Small intestine (tissue), 7 donors: ENCODE measurements around the gene PLCD1. TPM values are rescaled to one million over a fixed set of nuclear protein-coding genes. Genes with fewer than 3 reads are reported as not detected.

ENCODE experiments used
- DNase-seq, 2 donors: peaks; one replicate each; pipeline versions ENCODE4 v3.0.0 to v3.0.0-alpha.2; 2013
- FAIRE-seq: peaks from 2 replicates; lab custom pipeline; 2012; peaks lifted over from hg19 to GRCh38; lab: Jason Lieb, UNC
- H3K27ac ChIP-seq, 3 donors: one replicate each; pipeline ENCODE4 v1.5.1; 2013; ENCODE audit warnings: low read length in 2 of 3, mild to moderate bottlenecking in 2 of 3, control low read depth in 1 of 3, inconsistent platforms in 1 of 3, low read depth in 1 of 3, moderate library complexity in 1 of 3
- H3K27me3 ChIP-seq, 3 donors: one replicate each; pipeline ENCODE4 v1.6.1; 2013; ENCODE audit warnings: low read length in 3 of 3, inconsistent platforms in 1 of 3; ENCODE audit not compliant: control insufficient read depth in 3 of 3, insufficient read depth in 3 of 3
- H3K36me3 ChIP-seq, 3 donors: one replicate each; pipeline ENCODE4 v1.6.1; 2013; ENCODE audit warnings: low read length in 3 of 3, inconsistent platforms in 1 of 3, low read depth in 1 of 3, mild to moderate bottlenecking in 1 of 3, moderate library complexity in 1 of 3; ENCODE audit not compliant: control insufficient read depth in 3 of 3, insufficient read depth in 2 of 3
- H3K4me1 ChIP-seq, 3 donors: one replicate each; pipeline ENCODE4 v1.6.1; 2013; ENCODE audit warnings: low read length in 2 of 3, inconsistent platforms in 1 of 3, low read depth in 1 of 3, mild to moderate bottlenecking in 1 of 3, moderate library complexity in 1 of 3; ENCODE audit not compliant: control insufficient read depth in 3 of 3, insufficient read depth in 2 of 3
- H3K4me3 ChIP-seq, 3 donors: one replicate each; pipeline ENCODE4 v1.5.1; 2013; ENCODE audit warnings: low read length in 3 of 3, control low read depth in 1 of 3, inconsistent platforms in 1 of 3, low read depth in 1 of 3, mild to moderate bottlenecking in 1 of 3, moderate library complexity in 1 of 3
- H3K9me3 ChIP-seq, 2 donors: one replicate each; pipeline ENCODE4 v1.6.1; 2013; ENCODE audit warnings: low read depth in 1 of 2, low read length in 1 of 2; ENCODE audit not compliant: control insufficient read depth in 2 of 2, insufficient read depth in 1 of 2
- WGBS, 3 donors: extraction: QIAGEN DNeasy Blood & Tissue Kit; methylation state at CpG; one replicate each; pipeline ENCODE4 v1.1.7; 2013; 5-methylcytosine and 5-hydroxymethylcytosine counted together
- polyA plus RNA-seq, 4 donors: library from polyadenylated mRNA; stranded (reverse) in 3 of 4; unstranded in 1 of 4; fragments of 200-250 nt in 3 of 4; fragments of 120-200 nt in 1 of 4; gene quantifications; one replicate each; pipeline versions ENCODE4 v1.2.1 to v1.2.3, GENCODE V29; 2013
- donor health status: healthy with polysubstance abuse.
- donor health status: control.
- donor health status: control.
- donor health status: Bipolar disorder and iron deficiency.
- donor health status: healthy.

PLCD1 gene
- polyA plus RNA-seq, 4 donors: 7.8 to 20.7 (median 12.6) TPM

DNA sequence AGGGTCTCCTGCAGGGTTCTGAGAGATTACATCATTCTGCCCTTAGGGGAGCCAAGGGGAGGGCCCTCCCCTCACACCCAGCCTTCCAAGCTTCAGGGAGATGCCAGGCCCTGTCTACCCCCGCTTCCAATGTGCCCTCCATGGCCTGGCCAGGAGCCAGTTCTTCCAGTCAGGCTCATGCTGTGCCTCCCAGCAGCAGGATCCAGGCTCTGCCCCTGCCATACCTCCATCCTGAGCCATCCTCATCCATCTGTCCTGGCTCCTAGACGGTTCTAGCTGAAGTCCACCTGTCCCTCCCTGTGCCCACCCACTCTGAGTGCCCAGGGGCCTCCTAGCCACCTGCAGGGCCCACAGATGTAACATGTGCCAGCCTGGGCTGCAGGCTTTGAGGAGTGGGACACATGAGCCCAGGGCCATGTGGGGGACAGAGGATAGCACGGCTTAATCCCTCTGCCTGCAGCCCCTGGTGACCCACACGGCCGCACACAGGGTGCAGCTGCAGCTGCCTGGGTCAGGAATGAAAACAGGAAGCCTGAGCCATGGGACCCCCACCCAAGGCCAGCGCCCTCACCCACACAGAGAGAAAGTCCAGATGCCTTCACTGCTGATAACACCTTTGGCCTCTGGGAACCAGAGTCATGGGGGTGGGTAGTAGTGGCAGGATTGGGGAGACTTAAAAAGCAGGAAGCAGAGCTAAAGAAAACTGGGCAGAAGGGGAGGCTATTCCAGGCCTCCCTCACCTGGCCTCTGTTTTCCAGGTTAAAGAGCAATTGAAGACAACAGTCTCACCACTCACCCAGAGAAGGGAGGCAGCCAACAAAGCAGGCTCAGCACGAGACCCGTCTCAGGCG lies 11.8 kb downstream of the PLCD1 start:
- FAIRE-seq (no peak), DNase-seq (no peak)
- Histone ChIP-seq H3K27ac (no peak overlapping the region), H3K9me3 (peaks cover 0 to 6% of the 10 kb centered on the region in 2 donors), H3K36me3 (peaks cover 2 to 51% (median 7%) of the 10 kb centered on the region in 3 donors), H3K4me1 (peaks cover 0 to 13% (median 0%) of the 10 kb centered on the region in 3 donors), H3K27me3 (no peaks in the 10 kb centered on the region), H3K4me3 (no peak overlapping the region)
- 85 to 90% (median 89%) methylated on average over 8 to 9 of the region's 9 CpGs for WGBS, 3 donors

DNA sequence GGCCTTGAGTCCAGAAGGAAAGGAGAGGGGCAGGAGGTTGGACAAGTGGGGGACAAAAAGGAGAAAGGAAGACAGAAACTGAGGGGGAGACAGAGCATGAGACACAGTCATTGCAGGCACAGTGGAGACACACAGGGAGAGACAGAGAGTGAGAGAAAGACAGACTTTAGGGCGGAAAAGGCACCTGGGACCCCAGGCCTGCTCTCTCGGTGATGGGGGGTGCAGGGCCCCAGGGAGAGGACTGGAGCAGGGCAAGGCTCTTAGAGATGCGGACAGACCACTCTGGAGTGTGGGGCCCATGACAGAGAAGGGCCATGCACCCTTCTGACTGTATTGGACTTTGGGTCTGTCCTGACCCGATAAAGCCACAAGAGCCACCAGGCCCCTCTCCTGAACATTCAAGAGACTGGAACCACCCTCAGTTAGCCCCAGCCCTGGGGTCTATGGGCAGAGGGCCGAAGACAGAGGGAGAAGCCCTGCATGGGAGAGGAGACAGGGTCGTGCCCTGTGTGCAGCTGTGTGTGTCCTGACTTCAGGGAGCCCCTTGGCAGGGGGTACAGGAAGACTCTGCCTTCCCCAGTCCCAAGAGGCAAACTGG lies 12.5 kb downstream of the PLCD1 start:
- H3K27me3 ChIP-seq: no peaks in the 10 kb centered on the region
- FAIRE-seq (no peak), DNase-seq (no peak)
- no peak overlapping the region for H3K4me3 ChIP-seq
- H3K4me1 ChIP-seq: peaks cover 0 to 13% (median 0%) of the 10 kb centered on the region in 3 donors
- peaks cover 0 to 6% of the 10 kb centered on the region in 2 donors for H3K9me3 ChIP-seq
- 76 to 84% (median 80%) methylated on average over 6 of the region's 6 CpGs for WGBS, 3 donors
- H3K36me3 ChIP-seq: peaks cover 2 to 49% (median 7%) of the 10 kb centered on the region in 3 donors
- H3K27ac ChIP-seq: no peak overlapping the region

DNA sequence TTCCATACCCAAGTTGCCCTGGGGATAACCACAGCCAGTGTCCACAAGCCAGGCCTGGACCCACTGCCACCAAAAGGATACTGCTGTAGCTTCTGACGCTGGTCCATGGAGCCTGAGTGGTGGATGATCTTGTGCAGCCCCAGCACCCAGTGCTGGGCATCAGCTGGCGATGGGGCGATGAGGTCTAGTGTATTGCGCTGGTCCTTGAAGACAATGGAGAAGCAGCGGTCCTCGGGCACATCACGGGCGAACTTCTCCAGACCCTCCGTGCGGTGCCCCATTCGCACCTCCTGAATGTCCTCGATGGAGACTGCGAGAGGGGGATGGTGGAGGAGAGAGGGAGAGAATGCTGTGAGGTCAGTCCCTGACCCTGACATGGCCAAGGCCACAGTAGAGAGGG lies 13.0 kb downstream of the PLCD1 start:
- Histone ChIP-seq H3K27ac (no peak overlapping the region), H3K4me1 (peaks cover 0 to 13% (median 0%) of the 10 kb centered on the region in 3 donors), H3K4me3 (no peak overlapping the region), H3K9me3 (peaks cover 0 to 6% of the 10 kb centered on the region in 2 donors), H3K36me3 (peaks cover 2 to 49% (median 7%) of the 10 kb centered on the region in 3 donors), H3K27me3 (no peaks in the 10 kb centered on the region)
- DNase-seq (no peak), FAIRE-seq (no peak)
- WGBS, 3 donors: 98 to 99% (median 98%) methylated on average over 13 of the region's 13 CpGs

DNA sequence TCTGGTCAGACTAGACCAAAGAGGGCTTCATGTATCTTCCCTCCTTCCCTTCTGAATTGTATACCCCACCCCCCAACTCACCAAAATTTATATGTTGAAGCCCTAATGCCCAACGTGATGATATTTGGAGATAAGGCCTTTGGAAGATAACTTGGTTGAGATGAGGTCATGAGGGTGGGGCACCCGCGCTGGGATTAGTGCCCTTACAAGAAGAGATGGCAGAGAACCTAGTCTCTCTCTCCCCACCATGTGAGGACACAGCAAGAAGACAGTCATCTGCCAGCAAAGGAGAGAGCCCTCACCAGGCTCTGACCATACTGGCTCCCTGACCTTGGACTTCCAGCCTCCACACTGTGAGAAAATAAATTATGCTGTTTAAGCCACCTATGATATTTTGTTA lies 13.5 kb downstream of the PLCD1 start:
- peaks cover 0 to 6% of the 10 kb centered on the region in 2 donors for H3K9me3 ChIP-seq
- peaks cover 2 to 52% (median 7%) of the 10 kb centered on the region in 3 donors for H3K36me3 ChIP-seq
- H3K4me3 ChIP-seq: no peak overlapping the region
- WGBS, 3 donors: 72 to 87% (median 76%) methylated on average over 3 of the region's 3 CpGs
- DNase-seq: no peak
- no peaks in the 10 kb centered on the region for H3K27me3 ChIP-seq
- peaks cover 0 to 13% (median 0%) of the 10 kb centered on the region in 3 donors for H3K4me1 ChIP-seq
- no peak for FAIRE-seq
- no peak overlapping the region for H3K27ac ChIP-seq

DNA sequence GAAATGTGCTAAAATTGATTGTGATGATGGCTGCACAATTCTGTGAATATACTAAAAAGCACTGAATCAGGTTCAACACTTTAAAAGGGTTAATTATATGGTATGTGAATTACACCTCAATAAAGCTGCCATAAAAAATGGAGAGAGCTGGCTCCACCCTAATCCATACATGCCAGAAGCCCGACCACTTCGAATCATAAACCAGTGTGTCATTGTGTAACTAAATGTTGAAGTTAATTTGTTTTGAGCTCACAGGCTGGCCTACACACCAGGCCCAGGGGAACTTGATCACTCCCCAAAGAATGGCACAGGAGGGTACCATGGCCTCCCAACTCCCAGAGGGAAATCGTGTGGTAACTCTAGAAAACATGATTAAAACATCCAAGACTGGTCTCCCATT lies 14.0 kb downstream of the PLCD1 start:
- Histone ChIP-seq H3K9me3 (peaks cover 0 to 6% of the 10 kb centered on the region in 2 donors), H3K27ac (no peak overlapping the region), H3K27me3 (no peaks in the 10 kb centered on the region), H3K36me3 (peaks cover 2 to 57% (median 7%) of the 10 kb centered on the region in 3 donors), H3K4me1 (peaks cover 0 to 13% (median 0%) of the 10 kb centered on the region in 3 donors), H3K4me3 (no peak overlapping the region)
- WGBS, 3 donors: 15 to 62% (median 51%) methylated on average over 3 of the region's 3 CpGs
- FAIRE-seq: no peak
- DNase-seq: peak in 1 of 2 donors; percentile 74

GRCh38 chr3:38011111-38011510 lies 18.3 kb downstream of the PLCD1 start:
- Histone ChIP-seq H3K27ac (no peak overlapping the region), H3K27me3 (no peaks in the 10 kb centered on the region), H3K4me3 (no peak overlapping the region), H3K4me1 (peaks cover 0 to 3% (median 0%) of the 10 kb centered on the region in 3 donors), H3K36me3 (peaks cover 8 to 61% (median 11%) of the 10 kb centered on the region in 3 donors), H3K9me3 (peaks cover 0 to 3% of the 10 kb centered on the region in 2 donors)
- FAIRE-seq: no peak
- WGBS, 3 donors: 92 to 95% (median 95%) methylated on average over 19 to 21 of the region's 21 CpGs
- DNase-seq: no peak

DNA sequence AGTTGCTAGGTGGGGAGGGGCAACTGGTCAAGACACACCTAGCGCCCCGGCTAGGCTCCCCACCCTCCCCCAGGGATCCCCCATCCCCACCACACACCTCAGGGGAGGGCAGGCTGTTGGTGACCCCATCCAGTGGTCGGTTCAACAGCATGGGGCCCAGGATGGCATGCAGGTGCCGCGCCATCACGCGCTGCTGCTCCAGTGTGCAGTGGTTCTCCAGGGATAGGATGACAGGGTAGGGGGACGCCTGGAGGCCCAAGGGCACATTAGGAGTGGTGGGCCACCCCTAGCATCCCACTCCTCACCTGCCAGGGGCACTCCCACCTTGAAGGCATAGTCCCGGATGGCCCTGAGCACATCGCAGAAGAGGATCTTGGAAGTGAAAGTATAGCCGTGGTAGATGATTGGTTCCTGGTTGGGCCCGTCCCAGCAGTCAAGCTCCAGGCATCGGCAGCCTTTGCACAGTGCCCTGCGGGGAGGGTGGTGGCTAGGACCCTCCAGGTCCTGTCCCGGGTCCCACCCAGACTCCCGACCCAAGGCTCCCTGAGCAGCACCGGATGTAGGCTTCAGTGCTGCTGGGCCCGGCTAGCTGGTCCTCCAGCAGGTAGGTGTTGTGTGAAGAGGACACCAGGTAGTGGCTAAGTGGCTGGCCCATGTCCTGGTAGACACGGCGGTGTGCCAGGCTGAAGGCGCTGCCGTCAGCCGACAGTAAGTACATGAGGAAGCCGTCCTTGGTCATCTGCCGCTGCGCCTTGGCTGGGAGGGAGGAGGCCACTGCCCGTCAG lies 19.4 kb downstream of the PLCD1 start:
- no peak overlapping the region for H3K4me3 ChIP-seq
- no peak overlapping the region for H3K27ac ChIP-seq
- H3K27me3 ChIP-seq: no peaks in the 10 kb centered on the region
- H3K9me3 ChIP-seq: no peaks in the 10 kb centered on the region
- peak in 1 of 2 donors; percentile 54 for DNase-seq
- peaks cover 0 to 7% (median 0%) of the 10 kb centered on the region in 3 donors for H3K4me1 ChIP-seq
- H3K36me3 ChIP-seq: peaks cover 6 to 66% (median 10%) of the 10 kb centered on the region in 3 donors
- no peak for FAIRE-seq
- WGBS, 3 donors: 69 to 89% (median 86%) methylated on average over 26 to 27 of the region's 27 CpGs
